Stimulated activated CD8-positive, alpha-beta memory T cell treated with anti-CD3 and anti-CD28 coated beads, Interleukin-4, amount 100 ng/mL, for 24 hours (primary cell): ENCODE data around the gene ARHGAP6.

Experiments
- DNase-seq: peaks from one replicate; pipeline ENCODE4 v3.0.0-alpha.2; 2020; ENCODE audit warnings: low read depth

Gene ARHGAP6

DNA sequence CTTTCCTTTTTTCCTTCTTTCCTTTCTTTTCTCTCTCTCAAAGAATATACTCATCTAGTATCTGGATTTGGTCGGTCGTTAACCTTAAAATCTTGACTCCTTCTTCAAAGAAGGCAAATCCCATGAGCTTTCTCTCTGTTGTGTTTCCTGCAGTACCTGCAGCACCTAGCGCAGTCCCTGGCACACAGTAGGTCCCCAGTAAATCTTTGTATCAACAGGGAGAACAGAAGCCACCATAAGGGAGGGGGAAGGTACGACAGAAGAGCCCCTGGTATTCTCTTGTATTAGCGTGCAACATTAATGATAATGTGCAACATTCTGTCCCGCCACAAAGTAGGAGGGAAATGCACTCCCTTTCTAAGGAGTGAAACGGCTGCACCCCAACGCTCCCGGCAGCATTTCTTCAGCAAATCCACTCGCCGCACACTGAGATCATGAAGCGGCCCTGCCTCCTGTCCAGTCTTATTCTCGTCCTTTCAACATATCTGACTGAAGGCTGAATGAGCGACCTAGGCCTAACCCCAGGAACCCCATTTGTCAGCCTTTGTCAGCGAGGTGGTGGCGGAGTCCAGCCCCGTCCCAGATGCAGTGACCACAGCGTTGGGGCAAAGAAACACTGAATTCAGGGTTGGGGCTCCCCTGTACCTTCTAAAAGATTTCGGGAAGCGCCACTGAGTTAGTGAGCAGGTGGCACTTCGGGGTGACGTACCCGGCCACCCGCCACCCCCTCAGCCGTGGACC is 238.8 kb downstream of the ARHGAP6 start:
- no peak for DNase-seq

- DNase-seq: no peak
Measured at GRCh38 chrX:11424903-11425674, 240.6 kb downstream of the ARHGAP6 start.

DNA sequence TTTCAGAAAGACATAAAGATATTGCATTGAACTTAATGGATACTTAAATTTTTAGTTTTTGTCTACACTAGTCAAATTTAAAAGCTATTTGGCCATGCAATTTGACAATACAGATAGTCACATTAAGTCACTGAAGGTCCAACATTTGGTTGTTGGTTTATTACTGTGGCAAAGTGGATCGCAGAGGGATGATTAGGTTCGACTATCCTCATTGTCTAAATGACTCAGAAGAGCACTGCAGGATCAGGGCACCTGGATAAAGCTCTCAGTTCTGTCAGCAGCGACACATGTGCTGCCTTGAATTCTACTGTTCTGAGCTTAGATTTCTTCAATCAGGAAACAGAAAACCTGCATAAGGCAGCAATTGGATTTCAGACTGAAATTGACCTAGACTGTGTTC is 241.8 kb downstream of the ARHGAP6 start:
- DNase-seq: no peak

DNA sequence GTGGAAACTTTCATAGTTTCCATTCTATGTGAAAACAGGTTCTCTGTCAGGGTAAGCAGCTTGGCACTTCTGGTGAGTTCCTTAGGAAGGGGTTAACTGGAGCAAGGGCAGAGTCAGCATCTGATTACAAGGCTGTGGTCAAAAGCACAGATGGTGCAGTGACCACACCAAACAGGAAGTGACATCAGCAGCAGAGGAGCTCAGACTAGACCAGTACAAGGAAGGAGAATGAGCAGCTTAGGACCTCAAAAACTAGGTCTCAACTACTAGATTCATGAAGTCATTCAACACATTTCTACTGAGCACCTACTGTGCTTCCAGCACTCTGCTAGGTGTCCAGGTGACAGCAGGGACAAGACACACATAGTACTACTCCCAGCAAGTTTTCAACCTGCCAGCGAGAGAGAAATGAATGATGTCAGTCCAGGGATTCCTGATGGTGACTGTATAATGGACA is 242.3 kb downstream of the ARHGAP6 start:
- DNase-seq: no peak

DNA sequence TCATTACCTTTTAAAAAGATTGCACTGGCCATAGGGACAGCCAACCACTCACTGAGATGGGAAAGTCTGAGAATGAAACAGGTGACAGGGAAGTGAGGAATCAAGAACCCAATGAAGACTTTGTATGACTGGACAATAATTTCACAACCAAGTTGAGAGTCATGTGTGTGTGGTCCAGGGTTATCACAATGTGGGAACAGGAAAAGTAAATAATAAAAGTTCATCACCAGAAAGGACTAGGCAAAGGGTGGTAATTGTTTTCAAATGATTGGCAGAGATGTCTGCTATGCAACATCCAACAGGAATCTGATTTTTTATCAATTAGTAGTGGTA is 243.2 kb downstream of the ARHGAP6 start:
- DNase-seq: no peak

DNA sequence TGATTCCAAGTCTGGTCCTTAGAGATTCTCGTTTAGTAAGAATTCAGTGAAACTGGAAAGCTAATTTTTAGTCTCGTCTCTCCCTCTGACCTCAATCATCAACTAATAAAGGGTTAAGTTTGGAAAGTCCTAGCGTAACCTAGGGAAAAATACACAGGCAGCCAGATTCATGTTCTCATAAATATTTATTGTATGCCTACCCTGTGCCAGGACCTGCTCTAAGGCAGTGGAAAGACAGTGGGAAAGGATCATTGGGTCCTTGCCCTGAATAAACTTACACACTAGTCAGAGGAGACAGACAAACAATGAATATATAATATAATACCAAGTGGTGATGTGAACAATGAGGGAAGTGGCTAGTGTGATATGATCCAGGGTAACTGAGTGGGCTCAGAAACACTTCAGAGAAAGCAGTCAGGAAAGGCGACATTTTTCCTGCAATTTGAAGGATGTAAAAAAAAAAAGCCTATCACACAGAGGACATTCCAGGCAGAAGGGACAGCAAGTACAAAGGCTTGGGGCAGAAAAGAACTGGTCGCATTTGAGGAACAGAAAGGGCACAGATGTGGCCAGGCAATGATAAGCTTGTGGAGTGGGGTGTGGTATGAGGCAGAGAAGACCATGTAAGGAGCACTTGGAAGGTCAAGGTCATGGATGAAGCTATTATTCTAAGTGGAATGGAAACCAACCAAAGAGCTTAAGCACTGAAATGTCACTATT is 243.8 kb downstream of the ARHGAP6 start:
- no peak for DNase-seq

- DNase-seq: no peak
Measured at GRCh38 chrX:11420851-11421250, 244.9 kb downstream of the ARHGAP6 start.

DNA sequence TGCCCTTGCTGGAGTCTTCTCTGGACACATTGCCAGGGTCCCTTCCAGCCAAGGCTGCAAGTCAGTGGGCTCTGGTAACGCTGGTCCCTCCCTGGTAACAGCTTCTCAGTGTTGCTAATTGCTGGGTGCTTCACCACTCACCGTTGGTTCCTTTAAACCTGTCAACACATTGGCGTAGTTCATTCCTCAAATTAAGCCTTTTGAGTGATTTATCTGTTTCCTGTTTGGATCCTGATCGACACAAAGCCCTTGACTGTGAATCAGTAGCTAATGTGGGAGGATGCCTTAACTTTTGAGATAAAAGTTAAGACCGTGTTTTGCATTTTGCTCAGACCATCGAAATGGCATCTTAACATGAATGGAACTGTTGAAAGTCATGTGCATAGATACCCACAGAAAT is 246.6 kb downstream of the ARHGAP6 start:
- DNase-seq: no peak

DNA sequence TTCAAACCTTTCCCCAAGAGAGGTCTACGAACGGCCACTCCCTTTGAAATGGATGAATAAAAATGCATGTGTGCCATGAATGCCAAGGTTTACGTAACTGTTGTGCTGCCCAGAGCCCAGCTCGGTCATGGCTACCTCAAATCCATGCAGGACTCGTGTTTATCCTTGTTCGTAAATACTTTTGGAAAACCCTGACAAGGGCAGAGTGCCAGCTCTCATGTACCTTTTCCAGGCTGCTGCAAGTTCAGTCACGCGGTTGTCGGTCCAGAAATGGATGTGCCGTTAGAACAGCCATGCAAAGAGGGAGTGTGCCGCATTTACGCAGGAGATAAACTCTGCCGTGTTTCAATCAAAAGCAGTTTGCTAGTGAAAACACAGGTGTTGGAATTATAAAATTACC is 249.1 kb downstream of the ARHGAP6 start:
- DNase-seq: no peak

- DNase-seq: no peak
Measured at GRCh38 chrX:11414091-11414490, 251.6 kb downstream of the ARHGAP6 start.

DNA sequence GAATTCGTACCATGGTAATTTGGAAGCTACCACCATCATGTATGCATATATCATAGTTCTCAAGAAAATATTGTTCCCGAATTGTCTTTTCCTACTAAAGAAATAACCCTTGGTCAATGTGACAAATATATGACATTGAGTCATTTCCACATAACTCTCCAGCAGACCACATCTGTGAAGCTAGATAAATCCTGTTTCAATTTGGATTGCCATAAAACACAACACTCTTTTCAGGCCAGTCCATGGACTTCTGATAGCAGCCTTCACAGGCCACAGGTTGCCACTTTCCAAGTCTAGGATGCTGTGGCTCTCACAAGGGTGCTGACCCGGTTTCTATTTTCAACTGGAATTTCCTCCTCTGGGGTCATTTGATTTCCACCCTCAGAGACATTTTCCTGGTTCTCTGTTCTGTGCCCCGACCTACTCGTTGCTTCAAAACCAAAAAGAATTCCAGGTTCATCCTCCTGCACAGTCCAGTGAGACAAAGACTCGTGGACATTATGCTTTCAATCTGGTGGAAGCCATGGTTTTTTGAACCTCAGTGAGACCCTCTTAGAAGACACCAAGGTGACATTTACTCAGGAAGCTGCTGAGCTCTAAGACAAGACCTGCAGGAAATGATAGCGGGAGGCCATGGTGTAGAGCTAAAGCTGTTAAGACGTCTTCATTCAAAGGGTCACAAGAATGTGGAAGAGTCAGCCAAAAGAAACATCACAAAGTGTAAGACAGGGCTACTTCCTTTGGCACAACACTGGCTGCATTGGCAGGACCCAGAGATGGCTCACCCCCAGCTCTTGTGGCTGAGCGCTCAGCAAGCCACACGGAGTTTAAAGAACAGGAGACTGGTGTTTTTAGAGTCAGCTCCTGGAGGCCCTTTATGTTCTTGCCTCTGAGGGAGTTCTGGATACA is 252.8 kb downstream of the ARHGAP6 start:
- DNase-seq: no peak

- no peak for DNase-seq
Measured at GRCh38 chrX:11409957-11410356, 255.8 kb downstream of the ARHGAP6 start.

DNA sequence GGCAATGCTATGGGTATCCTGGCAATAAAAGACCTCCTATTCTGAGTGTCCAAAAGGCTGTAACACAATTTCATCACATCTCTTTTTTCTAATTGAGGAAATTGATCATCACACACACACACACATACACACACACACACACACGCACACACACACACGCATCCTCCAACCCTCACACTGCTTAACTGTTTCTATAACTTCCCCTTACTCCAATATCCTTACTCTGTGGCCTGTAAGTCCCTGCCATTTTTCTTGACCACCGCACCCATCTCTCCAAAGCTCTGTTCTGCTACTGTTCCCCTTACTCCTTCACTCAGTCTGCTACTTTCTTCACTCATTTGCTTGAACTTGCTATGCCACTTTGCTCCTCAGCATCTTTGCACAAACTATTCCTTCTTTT is 256.9 kb downstream of the ARHGAP6 start:
- DNase-seq: no peak

- no peak for DNase-seq
Measured at GRCh38 chrX:11408109-11408405, 257.7 kb downstream of the ARHGAP6 start.

DNA sequence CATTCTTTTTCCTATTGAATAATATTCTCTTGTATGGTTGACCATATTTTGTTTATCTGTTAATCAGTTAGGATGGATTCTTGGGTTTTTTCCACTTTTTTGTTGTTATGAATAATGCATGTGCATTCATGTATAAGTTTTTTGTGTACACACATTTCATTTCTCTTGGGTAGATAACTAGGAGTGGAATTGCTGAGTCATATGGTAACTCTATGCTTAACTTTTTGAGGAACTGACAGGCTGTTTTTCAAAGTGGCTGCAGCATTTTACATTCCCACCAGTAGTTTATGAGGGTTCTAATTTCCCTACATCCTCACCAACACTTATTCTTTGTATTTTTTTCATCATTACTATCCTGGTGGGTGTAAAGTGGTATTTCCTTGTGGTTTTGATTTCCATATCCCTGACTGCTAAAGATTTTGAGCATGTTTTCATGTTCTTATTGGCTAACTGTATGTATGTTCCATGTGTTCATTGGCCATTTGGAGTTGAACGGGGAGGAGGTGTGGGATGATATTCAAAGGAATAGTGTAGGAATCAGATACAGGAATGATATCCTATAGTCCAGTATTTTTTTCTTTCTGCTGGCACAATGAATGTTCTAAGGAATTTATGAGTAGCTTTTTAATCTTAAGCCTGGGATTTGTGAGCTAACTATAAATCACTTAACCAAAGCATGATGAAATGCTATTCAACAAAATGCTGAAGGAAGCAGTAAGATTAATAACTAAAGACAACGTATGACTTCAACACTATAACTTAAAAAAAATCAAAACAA is 258.2 kb downstream of the ARHGAP6 start:
- DNase-seq: no peak

- DNase-seq: no peak
Measured at GRCh38 chrX:11406109-11406765, 259.5 kb downstream of the ARHGAP6 start.

GRCh38 chrX:11403631-11404030 is 262.1 kb downstream of the ARHGAP6 start:
- no peak for DNase-seq

DNA sequence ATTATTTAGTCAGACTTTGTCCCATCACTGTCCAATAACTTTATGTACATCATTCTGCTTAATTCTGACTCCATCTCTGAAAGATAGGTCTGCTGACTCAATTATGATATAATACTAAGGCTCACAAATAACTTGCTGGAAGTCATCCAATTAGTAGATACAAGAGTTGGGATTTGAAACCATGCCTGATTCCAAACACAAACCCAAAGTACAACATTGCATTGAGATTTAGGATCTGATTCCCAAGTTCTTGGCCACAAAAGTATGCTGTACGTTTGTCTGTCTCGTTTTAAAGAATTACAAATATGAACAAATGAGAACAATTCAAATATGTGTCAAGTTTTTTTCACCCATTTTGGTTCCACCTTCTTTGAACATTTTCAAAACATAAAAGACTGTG is 263.8 kb downstream of the ARHGAP6 start:
- DNase-seq: no peak

DNA sequence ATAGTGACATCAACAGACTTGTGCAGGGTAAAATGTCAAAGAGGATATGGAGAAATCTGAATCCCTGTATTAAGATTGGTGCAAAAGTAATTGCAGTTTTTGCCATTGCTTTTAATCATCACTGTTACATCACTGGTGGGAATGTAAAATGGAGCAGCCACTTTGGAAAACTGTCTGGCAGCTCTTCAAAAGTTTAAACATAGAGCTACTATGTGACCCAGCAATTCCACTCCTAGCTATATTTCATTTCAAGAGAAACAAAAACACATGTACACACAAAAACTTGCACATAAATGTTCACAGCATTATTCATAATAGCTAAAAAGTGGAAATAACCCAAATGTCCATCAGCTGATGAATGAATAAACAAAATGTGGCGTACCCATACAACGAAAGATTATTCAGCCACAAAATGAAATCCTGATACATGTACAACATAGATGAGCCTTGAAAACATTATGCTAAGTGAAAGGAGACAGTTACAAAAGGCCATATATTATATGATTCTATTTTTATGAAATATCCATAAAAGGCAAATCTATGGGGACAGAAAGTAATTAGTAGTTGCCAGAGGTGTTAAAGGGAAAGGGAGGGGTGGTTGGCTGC is 266.1 kb downstream of the ARHGAP6 start:
- DNase-seq: no peak

DNA sequence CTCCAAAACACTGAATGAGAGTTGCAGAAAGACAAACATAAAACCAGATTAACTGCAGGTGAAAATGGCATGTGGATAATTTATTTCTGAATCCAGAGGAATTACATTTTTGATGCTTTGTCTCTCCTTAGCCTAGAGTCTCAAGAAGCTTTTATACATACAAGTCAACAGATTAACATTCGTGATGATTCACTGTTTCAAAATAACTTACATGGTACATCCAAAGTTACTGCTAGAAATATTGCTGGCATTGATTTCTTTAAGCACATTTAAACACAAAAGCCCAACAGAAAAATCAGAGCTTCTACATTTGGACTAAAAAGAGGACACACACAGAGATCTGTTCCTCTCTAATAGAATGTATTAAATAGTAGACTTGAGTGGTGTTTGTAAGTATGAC is 266.9 kb downstream of the ARHGAP6 start:
- no peak for DNase-seq
